ENCODE results near the gene ATP2B2.

The ATP2B2 gene

GRCh38 chr3:10428406-10429091 lies 76.8 kb downstream of the ATP2B2 start:
- Histone ChIP-seq H3K36me3 (ENCODE audit: insufficient read depth, low read length) (no peaks in the 10 kb centered on the region), H3K9ac (ENCODE audit: low read depth, low read length) (no peak overlapping the region), H3K27me3 (ENCODE audit: insufficient read depth, low read length, poor library complexity) (no peaks in the 10 kb centered on the region), H3K4me1 (ENCODE audit: insufficient read depth, low read length) (no peaks in the 10 kb centered on the region), H3K4me2 (ENCODE audit: insufficient read depth, low read length) (no peak overlapping the region), H2AFZ (ENCODE audit: low read depth, low read length) (no peak overlapping the region), H3K27ac (ENCODE audit: low read length) (no peak overlapping the region), H3K79me2 (ENCODE audit: insufficient read depth, low read length) (no peaks in the 10 kb centered on the region), H3K4me3 (ENCODE audit: low read depth in 1 of 2, low read length in 2 of 2) (no peak overlapping the region), H4K20me1 (ENCODE audit: insufficient read depth, low read length) (no peaks in the 10 kb centered on the region), H3K9me3 (ENCODE audit: insufficient read depth, low read length, severe bottlenecking) (no peaks in the 10 kb centered on the region)
- DNase-seq (no peak), ATAC-seq (ENCODE audit: insufficient read depth, low read depth) (no peak)
- no peak for TF ChIP-seq EZH2 (IDR thresholded peaks at IDR 0.05; ENCODE audit: borderline replicate concordance, low read depth, low read length, severe bottlenecking)
- no peak for TF ChIP-seq CTCF (IDR thresholded peaks at IDR 0.05; ENCODE audit: borderline replicate concordance, extremely low read depth, low read length, poor library complexity, severe bottlenecking)

GRCh38 chr3:10426346-10427220 lies 78.8 kb downstream of the ATP2B2 start:
- H3K9ac ChIP-seq (ENCODE audit: low read depth, low read length), result no peak overlapping the region
- no peak overlapping the region for H3K4me3 ChIP-seq (ENCODE audit: low read depth in 1 of 2, low read length in 2 of 2)
- no peaks in the 10 kb centered on the region for H3K27me3 ChIP-seq (ENCODE audit: insufficient read depth, low read length, poor library complexity)
- DNase-seq (no peak), ATAC-seq (ENCODE audit: insufficient read depth, low read depth) (no peak)
- no peaks in the 10 kb centered on the region for H3K79me2 ChIP-seq (ENCODE audit: insufficient read depth, low read length)
- H3K4me1 ChIP-seq (ENCODE audit: insufficient read depth, low read length), result no peaks in the 10 kb centered on the region
- no peak overlapping the region for H3K4me2 ChIP-seq (ENCODE audit: insufficient read depth, low read length)
- H3K9me3 ChIP-seq (ENCODE audit: insufficient read depth, low read length, severe bottlenecking), result no peaks in the 10 kb centered on the region
- no peak overlapping the region for H2AFZ ChIP-seq (ENCODE audit: low read depth, low read length)
- H3K36me3 ChIP-seq (ENCODE audit: insufficient read depth, low read length), result no peaks in the 10 kb centered on the region
- no peaks in the 10 kb centered on the region for H4K20me1 ChIP-seq (ENCODE audit: insufficient read depth, low read length)
- H3K27ac ChIP-seq (ENCODE audit: low read length), result no peak overlapping the region
- TF ChIP-seq CTCF (IDR thresholded peaks at IDR 0.05; ENCODE audit: borderline replicate concordance, extremely low read depth, low read length, poor library complexity, severe bottlenecking) (no peak), EZH2 (IDR thresholded peaks at IDR 0.05; ENCODE audit: borderline replicate concordance, low read depth, low read length, severe bottlenecking) (no peak)

- no peak overlapping the region for H3K4me3 ChIP-seq (ENCODE audit: low read depth in 1 of 2, low read length in 2 of 2)
Observed at GRCh38 chr3:10423171-10423882, 82.1 kb downstream of the ATP2B2 start.

More at GRCh38 chr3:10423171-10423882, 82.1 kb downstream of the ATP2B2 start:
- no peak overlapping the region for H3K9ac ChIP-seq (ENCODE audit: low read depth, low read length)
- H2AFZ ChIP-seq (ENCODE audit: low read depth, low read length), result no peak overlapping the region
- H3K36me3 ChIP-seq (ENCODE audit: insufficient read depth, low read length), result no peaks in the 10 kb centered on the region
- no peak overlapping the region for H3K4me2 ChIP-seq (ENCODE audit: insufficient read depth, low read length)
- H3K27me3 ChIP-seq (ENCODE audit: insufficient read depth, low read length, poor library complexity), result no peaks in the 10 kb centered on the region
- DNase-seq (no peak), ATAC-seq (ENCODE audit: insufficient read depth, low read depth) (no peak)
- no peaks in the 10 kb centered on the region for H4K20me1 ChIP-seq (ENCODE audit: insufficient read depth, low read length)
- no peak for TF ChIP-seq EZH2 (IDR thresholded peaks at IDR 0.05; ENCODE audit: borderline replicate concordance, low read depth, low read length, severe bottlenecking)
- no peak for TF ChIP-seq CTCF (IDR thresholded peaks at IDR 0.05; ENCODE audit: borderline replicate concordance, extremely low read depth, low read length, poor library complexity, severe bottlenecking)
- H3K27ac ChIP-seq (ENCODE audit: low read length), result no peak overlapping the region
- no peaks in the 10 kb centered on the region for H3K79me2 ChIP-seq (ENCODE audit: insufficient read depth, low read length)
- no peaks in the 10 kb centered on the region for H3K4me1 ChIP-seq (ENCODE audit: insufficient read depth, low read length)
- H3K9me3 ChIP-seq (ENCODE audit: insufficient read depth, low read length, severe bottlenecking), result no peaks in the 10 kb centered on the region
